Neutrophil (primary cell): ENCODE data around the gene FKRP.

Source experiments
- H3K27ac ChIP-seq: fragments of 200-600 bp; sonication (generic); 2 replicates; pipeline ENCODE4 v1.5.1; 2016; ENCODE audit warnings: mild to moderate bottlenecking, moderate library complexity
- H3K27me3 ChIP-seq: fragments of 200-600 bp; sonication (generic); 2 replicates; pipeline ENCODE4 v1.6.0; 2016; ENCODE audit warnings: mild to moderate bottlenecking
- H3K36me3 ChIP-seq: fragments of 200-600 bp; sonication (generic); 2 replicates; pipeline ENCODE4 v1.5.1; 2017
- H3K4me1 ChIP-seq, 2 experiments: fragments of 200-600 bp in 1 of 2; sonication (generic) in 1 of 2; 1 replicate in 1 of 2; 2 replicates in 1 of 2; pipeline versions ENCODE4 v1.5.1 to v1.6.1; 2013 to 2016; ENCODE audit warnings: low read depth in 1 of 2, low read length in 1 of 2, mild to moderate bottlenecking in 1 of 2, moderate library complexity in 1 of 2; ENCODE audit not compliant: control insufficient read depth in 1 of 2, insufficient read depth in 1 of 2
- H3K4me3 ChIP-seq, 2 experiments: fragments of 200-600 bp in 1 of 2; sonication (generic) in 1 of 2; 1 replicate in 1 of 2; 2 replicates in 1 of 2; pipeline ENCODE4 v1.5.1; 2013 to 2016; ENCODE audit warnings: low read depth in 1 of 2, low read length in 1 of 2, mild to moderate bottlenecking in 1 of 2, moderate library complexity in 1 of 2
- H3K9me3 ChIP-seq: fragments of 200-600 bp; sonication (generic); 2 replicates; pipeline ENCODE4 v1.5.1; 2016
- TF ChIP-seq, protein P1 (sequence below): fragments of 200-600 bp; sonication (generic); IDR thresholded peaks from 2 replicates; pipeline ENCODE4 v1.5.1; 2016; ENCODE audit warnings: antibody characterized with exemption

FKRP gene

DNA sequence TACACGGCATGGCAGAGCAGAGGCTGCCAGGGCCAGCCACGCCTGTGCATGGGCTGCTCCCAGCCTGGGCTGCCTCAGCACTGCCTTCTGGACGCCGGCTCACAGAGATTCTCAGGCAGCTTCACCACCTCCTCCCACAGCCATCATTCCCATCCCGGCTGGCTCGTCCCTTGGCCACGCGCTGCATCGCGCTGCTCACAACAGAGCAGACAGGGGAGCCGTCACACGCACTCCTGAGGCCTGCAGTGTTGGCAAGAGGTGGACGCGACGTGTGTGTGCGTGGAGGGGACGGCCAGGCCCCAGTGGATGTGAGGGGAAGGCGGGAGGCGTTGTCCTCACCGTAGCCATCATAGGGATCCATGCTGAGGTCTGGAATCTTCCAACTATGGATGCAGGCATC lies 21.4 kb upstream of the FKRP start:
- Histone ChIP-seq H3K9me3 (no peaks in the 10 kb centered on the region), H3K36me3 (peaks cover 100% of the 10 kb centered on the region), H3K4me3 (no peak overlapping the region), H3K27me3 (no peaks in the 10 kb centered on the region), H3K4me1 (peaks cover 22 to 25% of the 10 kb centered on the region in 2 experiments), H3K27ac (no peak overlapping the region)
- TF ChIP-seq, protein P1, sequence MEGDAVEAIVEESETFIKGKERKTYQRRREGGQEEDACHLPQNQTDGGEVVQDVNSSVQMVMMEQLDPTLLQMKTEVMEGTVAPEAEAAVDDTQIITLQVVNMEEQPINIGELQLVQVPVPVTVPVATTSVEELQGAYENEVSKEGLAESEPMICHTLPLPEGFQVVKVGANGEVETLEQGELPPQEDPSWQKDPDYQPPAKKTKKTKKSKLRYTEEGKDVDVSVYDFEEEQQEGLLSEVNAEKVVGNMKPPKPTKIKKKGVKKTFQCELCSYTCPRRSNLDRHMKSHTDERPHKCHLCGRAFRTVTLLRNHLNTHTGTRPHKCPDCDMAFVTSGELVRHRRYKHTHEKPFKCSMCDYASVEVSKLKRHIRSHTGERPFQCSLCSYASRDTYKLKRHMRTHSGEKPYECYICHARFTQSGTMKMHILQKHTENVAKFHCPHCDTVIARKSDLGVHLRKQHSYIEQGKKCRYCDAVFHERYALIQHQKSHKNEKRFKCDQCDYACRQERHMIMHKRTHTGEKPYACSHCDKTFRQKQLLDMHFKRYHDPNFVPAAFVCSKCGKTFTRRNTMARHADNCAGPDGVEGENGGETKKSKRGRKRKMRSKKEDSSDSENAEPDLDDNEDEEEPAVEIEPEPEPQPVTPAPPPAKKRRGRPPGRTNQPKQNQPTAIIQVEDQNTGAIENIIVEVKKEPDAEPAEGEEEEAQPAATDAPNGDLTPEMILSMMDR: no peak

DNA sequence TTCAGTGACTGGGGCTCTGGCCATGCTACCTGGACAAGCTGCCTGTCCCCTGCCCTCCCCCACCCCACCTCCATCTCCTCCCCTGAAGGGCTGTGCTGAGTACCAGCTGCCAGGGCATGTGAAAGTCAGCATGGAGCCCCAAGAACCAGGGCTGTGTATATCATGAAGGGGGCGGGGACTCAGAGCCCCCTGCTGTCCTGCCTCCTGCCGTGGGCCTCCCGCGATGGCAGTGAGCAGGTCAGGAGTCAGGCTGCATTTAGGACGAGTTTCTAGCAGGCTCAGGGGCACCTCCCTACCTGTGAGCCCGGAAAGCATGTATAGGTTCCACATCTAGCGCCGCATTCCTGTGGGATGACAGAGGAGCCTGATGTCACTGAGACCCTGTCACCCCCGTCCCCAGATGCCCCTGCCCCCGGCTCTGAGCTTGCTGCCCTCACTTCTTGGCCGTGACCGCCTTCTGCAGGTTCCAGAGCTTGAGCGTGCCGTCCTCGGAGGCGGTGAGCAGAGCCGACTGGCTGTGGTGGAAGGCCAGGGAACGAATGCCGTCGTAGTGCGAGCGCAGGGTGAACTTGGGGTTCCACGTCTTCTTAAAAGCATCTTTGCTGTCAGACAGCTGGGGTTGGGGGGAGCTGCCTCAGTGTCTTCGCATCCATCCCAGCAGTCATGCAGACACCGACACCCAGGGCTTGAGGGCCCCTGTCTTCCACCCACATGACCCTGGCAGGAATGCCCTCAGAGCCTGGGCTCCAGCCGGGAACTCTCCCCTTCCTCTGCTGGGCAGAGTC lies 20.6 kb upstream of the FKRP start:
- no peaks in the 10 kb centered on the region for H3K27me3 ChIP-seq
- peaks cover 100% of the 10 kb centered on the region for H3K36me3 ChIP-seq
- peaks cover 18 to 19% of the 10 kb centered on the region in 2 experiments for H3K4me1 ChIP-seq
- no peak overlapping the region for H3K27ac ChIP-seq
- no peak overlapping the region for H3K4me3 ChIP-seq
- no peaks in the 10 kb centered on the region for H3K9me3 ChIP-seq
- TF ChIP-seq, protein P1: no peak

DNA sequence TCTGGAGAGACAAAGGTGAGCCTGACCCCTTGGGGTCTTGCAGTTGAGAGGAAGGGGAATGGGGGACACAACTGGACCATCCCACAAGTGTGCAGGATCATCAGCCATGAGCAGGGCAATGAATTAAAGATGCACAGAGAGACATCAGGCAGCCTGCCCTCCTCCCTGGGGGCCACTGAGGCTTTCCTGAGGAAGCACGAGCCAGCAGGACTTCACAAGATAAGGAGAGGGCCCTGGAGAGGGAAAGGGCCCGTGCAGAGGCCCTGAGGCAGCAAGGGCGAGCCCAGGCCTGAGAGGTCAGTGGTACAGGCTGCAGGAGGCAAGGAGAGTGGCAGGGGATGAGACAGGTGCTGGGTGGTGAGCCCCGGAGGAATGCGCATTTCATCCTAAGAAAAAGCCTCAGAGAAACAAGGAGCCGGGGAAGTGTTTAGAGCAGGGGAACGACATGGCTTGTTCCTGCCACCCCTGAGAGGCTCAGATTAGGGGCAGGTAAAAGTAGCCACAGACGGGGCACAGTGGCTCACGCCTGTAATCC lies 19.9 kb upstream of the FKRP start:
- Histone ChIP-seq H3K27ac (no peak overlapping the region), H3K4me1 (peaks cover 25 to 26% of the 10 kb centered on the region in 2 experiments), H3K4me3 (no peak overlapping the region), H3K27me3 (no peaks in the 10 kb centered on the region), H3K36me3 (peaks cover 98% of the 10 kb centered on the region), H3K9me3 (no peaks in the 10 kb centered on the region)
- TF ChIP-seq, protein P1: no peak

DNA sequence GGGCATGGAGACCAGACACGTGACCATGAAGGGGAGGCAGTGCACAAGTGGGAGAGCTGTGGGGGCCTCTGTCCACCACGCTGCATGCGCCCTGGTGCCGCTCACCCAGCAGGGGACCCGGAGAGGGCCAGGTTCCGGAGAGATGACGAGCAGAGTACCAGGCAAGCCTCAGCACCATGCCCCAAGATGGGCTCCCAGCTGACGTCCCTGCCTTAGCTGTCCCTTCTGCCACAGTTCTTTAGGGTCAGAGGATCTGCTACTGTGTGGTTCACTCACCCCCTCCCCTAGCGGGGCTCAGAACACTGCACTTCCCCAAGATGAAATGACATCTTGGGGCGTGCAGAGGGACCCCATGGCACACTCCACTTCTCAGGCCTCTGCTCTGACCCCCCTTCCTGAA lies 19.3 kb upstream of the FKRP start:
- H3K27me3 ChIP-seq: no peaks in the 10 kb centered on the region
- H3K27ac ChIP-seq: no peak overlapping the region
- H3K4me1 ChIP-seq: peaks cover 31 to 32% of the 10 kb centered on the region in 2 experiments
- H3K4me3 ChIP-seq: no peak overlapping the region
- no peaks in the 10 kb centered on the region for H3K9me3 ChIP-seq
- H3K36me3 ChIP-seq: peaks cover 91% of the 10 kb centered on the region
- TF ChIP-seq, protein P1: no peak

DNA sequence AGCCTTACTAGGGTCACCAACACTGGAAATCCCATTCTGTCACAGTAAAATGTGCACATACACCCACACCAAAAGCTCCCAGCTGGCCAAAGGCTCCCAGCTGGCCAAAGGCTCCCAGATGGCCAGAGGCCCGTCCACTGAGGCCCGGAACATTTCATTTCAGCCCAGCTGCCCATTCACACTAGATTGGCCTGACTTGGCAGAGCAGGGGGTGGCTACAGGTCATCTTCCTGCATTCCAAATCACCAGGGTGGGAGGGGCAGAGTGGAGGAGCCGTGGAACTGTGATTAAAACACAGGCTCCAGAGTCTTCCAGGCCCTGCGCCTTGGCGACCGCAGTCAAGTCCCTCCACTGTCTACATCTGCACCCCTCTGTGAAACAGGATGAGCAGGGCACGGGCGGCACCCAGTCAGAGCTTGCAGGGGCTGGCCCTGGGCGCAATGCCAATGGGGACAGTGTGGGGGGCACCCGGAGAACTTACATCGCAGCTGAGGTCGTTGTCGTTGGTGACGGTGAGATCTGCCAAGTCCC lies 18.8 kb upstream of the FKRP start:
- TF ChIP-seq, protein P1: no peak
- Histone ChIP-seq H3K27me3 (no peaks in the 10 kb centered on the region), H3K4me1 (peaks cover 36 to 37% of the 10 kb centered on the region in 2 experiments), H3K36me3 (peaks cover 88% of the 10 kb centered on the region), H3K9me3 (no peaks in the 10 kb centered on the region), H3K4me3 (no peak overlapping the region), H3K27ac (no peak overlapping the region)
